ENCODE measurements around the gene AIRE. TPM values are rescaled to one million over a fixed set of nuclear protein-coding genes. Genes with fewer than 3 reads are reported as not detected.
A peak's percentile ranks its signal among the peaks of the same experiment; 100 is the strongest.
"Not testable (repeated sequence)": the region's sequence is repeated elsewhere in the genome, so short reads cannot be mapped to it uniquely, and the experiment has no call there.

AIRE gene
- total RNA-seq, 1 donor from 2014 or later, result not detected

DNA sequence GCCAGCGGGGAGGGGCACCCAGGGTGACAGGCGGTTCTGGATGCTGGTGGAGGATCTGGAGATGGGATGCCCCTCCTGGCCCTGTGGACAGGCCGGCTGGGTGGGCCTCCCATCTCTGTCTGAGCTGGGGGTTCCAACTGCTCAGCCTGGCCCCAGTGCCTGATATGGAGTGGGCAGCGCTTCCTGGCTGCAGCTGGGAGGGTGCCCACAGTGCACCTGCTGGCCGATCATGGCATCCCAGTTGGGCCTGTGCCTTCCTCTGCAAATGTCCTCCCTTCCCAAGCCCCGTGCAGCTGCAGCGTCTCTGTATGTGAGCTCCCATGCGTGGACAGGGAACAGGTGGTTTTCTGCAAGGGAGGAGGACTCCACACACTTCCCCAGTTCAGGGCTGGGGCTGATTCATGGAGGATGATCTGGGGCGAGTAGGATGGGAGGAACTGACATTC lies 16.3 kb downstream of the AIRE start:
- Mint-ChIP-seq H3K27ac (ENCODE audit: unreplicated experiment) (no peak overlapping the region), H3K27me3 (ENCODE audit: unreplicated experiment) (no peaks in the 10 kb centered on the region), H3K9me3 (ENCODE audit: unreplicated experiment) (no peaks in the 10 kb centered on the region), H3K4me3 (ENCODE audit: unreplicated experiment) (peak overlapping the region; percentile 38), H3K4me1 (ENCODE audit: unreplicated experiment) (peaks cover 41% of the 10 kb centered on the region), H3K36me3 (ENCODE audit: unreplicated experiment) (peaks cover 3% of the 10 kb centered on the region)
- DNase-seq (ENCODE audit: extremely low spot score, unreplicated experiment), result no peak
- TF ChIP-seq, protein P1, sequence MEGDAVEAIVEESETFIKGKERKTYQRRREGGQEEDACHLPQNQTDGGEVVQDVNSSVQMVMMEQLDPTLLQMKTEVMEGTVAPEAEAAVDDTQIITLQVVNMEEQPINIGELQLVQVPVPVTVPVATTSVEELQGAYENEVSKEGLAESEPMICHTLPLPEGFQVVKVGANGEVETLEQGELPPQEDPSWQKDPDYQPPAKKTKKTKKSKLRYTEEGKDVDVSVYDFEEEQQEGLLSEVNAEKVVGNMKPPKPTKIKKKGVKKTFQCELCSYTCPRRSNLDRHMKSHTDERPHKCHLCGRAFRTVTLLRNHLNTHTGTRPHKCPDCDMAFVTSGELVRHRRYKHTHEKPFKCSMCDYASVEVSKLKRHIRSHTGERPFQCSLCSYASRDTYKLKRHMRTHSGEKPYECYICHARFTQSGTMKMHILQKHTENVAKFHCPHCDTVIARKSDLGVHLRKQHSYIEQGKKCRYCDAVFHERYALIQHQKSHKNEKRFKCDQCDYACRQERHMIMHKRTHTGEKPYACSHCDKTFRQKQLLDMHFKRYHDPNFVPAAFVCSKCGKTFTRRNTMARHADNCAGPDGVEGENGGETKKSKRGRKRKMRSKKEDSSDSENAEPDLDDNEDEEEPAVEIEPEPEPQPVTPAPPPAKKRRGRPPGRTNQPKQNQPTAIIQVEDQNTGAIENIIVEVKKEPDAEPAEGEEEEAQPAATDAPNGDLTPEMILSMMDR (IDR thresholded peaks at IDR 0.05), result no peak

DNA sequence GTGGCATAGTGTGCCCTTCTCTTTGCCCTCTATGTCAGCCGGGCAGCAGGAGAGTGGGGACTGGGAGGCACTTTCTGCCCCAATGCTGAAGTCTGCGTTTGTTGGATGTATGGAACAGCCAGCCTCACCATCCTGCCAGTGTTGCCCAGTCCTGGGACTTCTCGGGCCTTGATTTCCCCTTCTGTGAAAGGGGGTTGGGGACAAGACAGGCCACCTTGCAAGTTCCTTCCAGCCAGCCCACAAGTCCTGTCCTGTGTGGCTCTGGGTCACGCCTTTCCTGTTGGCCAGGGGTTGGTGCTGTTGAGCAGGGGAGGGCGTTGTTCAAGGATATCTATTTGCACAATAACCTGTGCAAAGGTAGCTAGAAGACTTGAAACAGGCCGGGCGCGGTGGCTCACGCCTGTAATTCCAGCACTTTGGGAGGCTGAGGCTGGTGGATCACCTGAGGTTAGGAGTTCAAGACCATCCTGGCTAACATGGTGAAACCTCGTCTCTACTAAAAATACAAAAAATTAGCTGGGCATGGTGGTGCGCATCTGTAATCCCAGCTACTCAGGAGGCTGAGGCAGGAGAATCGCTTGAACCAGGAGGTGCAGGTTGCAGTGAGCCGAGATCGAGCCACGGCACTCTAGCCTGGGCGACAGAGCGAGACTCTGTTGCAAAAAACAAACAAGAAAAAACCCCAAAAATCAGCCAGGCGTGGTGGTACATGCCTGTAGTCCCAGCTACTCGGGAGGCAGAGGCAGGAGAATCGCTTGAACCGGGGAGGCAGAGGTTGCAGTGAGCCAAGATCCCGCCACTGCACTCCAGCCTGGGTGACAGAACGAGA lies 17.1 kb downstream of the AIRE start:
- not testable (repeated sequence) for H3K27ac Mint-ChIP-seq (ENCODE audit: unreplicated experiment); H3K9me3 Mint-ChIP-seq (ENCODE audit: unreplicated experiment); H3K27me3 Mint-ChIP-seq (ENCODE audit: unreplicated experiment); DNase-seq (ENCODE audit: extremely low spot score, unreplicated experiment); H3K36me3 Mint-ChIP-seq (ENCODE audit: unreplicated experiment)
- peaks cover 39% of the 10 kb centered on the region for H3K4me1 Mint-ChIP-seq (ENCODE audit: unreplicated experiment)
- TF ChIP-seq, protein P1 (IDR thresholded peaks at IDR 0.05), result peak; percentile 26
- peak overlapping the region; percentile 38 for H3K4me3 Mint-ChIP-seq (ENCODE audit: unreplicated experiment)

DNA sequence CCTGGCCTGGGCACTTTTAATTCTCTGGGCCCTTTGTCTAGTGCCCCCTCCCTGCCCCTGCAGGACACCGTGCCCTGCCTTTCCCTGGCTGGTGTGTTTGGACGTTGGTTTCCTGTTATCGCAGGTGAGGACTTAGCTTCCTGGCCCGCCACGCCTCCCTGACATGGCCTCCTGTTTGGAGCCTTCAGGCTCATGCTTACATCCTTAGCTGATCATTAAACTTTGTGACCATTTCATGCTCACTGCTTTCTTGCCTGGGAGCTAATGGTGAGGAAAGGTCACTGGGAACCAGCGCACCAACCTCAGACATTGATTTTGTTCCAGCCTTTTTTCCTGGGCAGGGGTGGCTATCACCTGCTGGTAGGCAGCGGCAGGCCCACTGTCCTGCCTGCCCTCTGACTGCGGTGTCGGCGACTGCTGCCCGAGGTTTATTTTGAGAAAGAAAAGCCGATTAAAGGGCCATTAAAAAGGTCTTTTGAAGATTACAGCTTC lies 17.9 kb downstream of the AIRE start:
- no peak for DNase-seq (ENCODE audit: extremely low spot score, unreplicated experiment)
- Mint-ChIP-seq H3K27ac (ENCODE audit: unreplicated experiment) (no peak overlapping the region), H3K4me1 (ENCODE audit: unreplicated experiment) (peaks cover 36% of the 10 kb centered on the region), H3K4me3 (ENCODE audit: unreplicated experiment) (no peak overlapping the region), H3K27me3 (ENCODE audit: unreplicated experiment) (no peaks in the 10 kb centered on the region), H3K9me3 (ENCODE audit: unreplicated experiment) (no peaks in the 10 kb centered on the region), H3K36me3 (ENCODE audit: unreplicated experiment) (peaks cover 11% of the 10 kb centered on the region)
- TF ChIP-seq, protein P1 (IDR thresholded peaks at IDR 0.05), result no peak

DNA sequence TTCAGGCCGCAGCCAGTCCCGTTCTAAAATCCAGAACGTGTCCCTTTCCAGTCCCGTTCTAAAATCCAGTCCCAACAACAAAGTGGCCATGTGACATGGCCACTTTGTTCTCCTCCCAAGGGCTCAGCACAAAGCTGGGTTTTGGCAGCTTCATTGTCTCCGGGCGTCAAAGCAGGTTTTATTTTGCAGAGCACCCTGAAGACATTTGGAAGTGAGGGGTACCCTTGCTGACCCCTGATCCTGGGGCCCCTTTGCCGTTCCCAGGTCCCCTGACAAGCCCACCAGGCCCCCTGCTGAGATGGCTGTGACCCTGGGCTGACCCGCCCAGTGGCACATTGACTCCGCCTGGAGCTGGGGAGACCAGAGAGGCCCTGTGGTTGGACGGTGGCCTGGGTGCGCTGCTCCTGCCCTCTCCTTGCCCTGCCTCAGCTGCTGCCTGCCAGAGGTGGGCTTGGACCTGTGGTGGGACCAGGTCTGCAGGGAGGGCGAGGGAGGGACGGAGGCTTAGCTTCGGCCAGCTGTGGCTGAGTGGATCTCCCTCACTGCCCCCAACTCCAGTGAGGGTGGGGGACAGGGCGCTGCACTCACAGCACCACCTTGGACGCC lies 18.4 kb downstream of the AIRE start:
- DNase-seq (ENCODE audit: extremely low spot score, unreplicated experiment), result no peak
- no peaks in the 10 kb centered on the region for H3K9me3 Mint-ChIP-seq (ENCODE audit: unreplicated experiment)
- H3K36me3 Mint-ChIP-seq (ENCODE audit: unreplicated experiment), result peaks cover 11% of the 10 kb centered on the region
- TF ChIP-seq, protein P1 (IDR thresholded peaks at IDR 0.05), result no peak
- no peak overlapping the region for H3K27ac Mint-ChIP-seq (ENCODE audit: unreplicated experiment)
- H3K4me3 Mint-ChIP-seq (ENCODE audit: unreplicated experiment), result no peak overlapping the region
- peaks cover 34% of the 10 kb centered on the region for H3K4me1 Mint-ChIP-seq (ENCODE audit: unreplicated experiment)
- no peaks in the 10 kb centered on the region for H3K27me3 Mint-ChIP-seq (ENCODE audit: unreplicated experiment)

DNA sequence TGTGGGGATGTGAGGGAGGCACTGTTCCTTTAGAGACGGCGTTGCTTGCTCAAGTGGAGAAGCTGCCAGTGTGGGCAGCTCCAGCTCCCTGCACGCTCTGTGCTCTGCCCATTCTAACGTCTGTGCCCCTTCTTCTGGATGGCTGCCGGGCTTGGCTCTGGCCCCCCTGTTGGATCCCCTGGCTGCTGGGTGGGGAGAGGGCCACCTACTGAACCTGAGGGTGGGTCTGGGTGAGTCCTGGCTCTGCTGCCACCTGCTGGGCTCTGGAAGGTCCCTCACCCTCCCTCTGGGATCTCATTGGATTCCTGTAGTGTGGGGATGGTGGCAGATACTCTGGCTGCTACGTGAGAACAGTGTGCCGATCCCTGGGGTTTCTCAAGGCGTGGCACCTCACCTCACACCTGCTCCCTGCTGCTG lies 19.2 kb downstream of the AIRE start:
- TF ChIP-seq, protein P1 (IDR thresholded peaks at IDR 0.05), result peak; percentile 63
- Mint-ChIP-seq H3K9me3 (ENCODE audit: unreplicated experiment) (no peaks in the 10 kb centered on the region), H3K36me3 (ENCODE audit: unreplicated experiment) (peaks cover 11% of the 10 kb centered on the region), H3K4me3 (ENCODE audit: unreplicated experiment) (no peak overlapping the region), H3K27me3 (ENCODE audit: unreplicated experiment) (no peaks in the 10 kb centered on the region), H3K4me1 (ENCODE audit: unreplicated experiment) (peaks cover 31% of the 10 kb centered on the region), H3K27ac (ENCODE audit: unreplicated experiment) (peak overlapping the region; percentile 63)
- no peak for DNase-seq (ENCODE audit: extremely low spot score, unreplicated experiment)
